CD1c-positive myeloid dendritic cell (primary cell): ENCODE measurements around the gene ITGA2B.
A peak's percentile ranks its signal among the peaks of the same experiment; 100 is the strongest.
"Not testable (repeated sequence)": the region's sequence is repeated elsewhere in the genome, so short reads cannot be mapped to it uniquely, and the experiment has no call there.

Source experiments
- DNase-seq: peaks from one replicate; pipeline ENCODE4 v3.0.0-alpha.2; 2016; ENCODE audit errors: extremely low spot score

The ITGA2B gene

GRCh38 chr17:44390250-44390870 is 911 bp upstream of the ITGA2B start:
- DNase-seq, result no peak

GRCh38 chr17:44389723-44390202 is 314 bp upstream of the ITGA2B start:
- peak; percentile 65 for DNase-seq

- no peak for DNase-seq
Measured at GRCh38 chr17:44387804-44388203, 1.6 kb downstream of the ITGA2B start.

- no peak for DNase-seq
Measured at GRCh38 chr17:44386182-44386525, 3.3 kb downstream of the ITGA2B start.

- peak; percentile 88 for DNase-seq
Measured at GRCh38 chr17:44385287-44386181, 3.9 kb downstream of the ITGA2B start.

GRCh38 chr17:44384823-44385286 is 4.6 kb downstream of the ITGA2B start:
- DNase-seq, result no peak

GRCh38 chr17:44384281-44384822 is 5.1 kb downstream of the ITGA2B start:
- no peak for DNase-seq

GRCh38 chr17:44383861-44384260 is 5.6 kb downstream of the ITGA2B start:
- no peak for DNase-seq

- no peak for DNase-seq
Measured at GRCh38 chr17:44383363-44383762, 6.1 kb downstream of the ITGA2B start.

- DNase-seq, result no peak
Measured at GRCh38 chr17:44382917-44383316, 6.5 kb downstream of the ITGA2B start.

- DNase-seq, result no peak
Measured at GRCh38 chr17:44381810-44382305, 7.6 kb downstream of the ITGA2B start.

- DNase-seq, result no peak
Measured at GRCh38 chr17:44380767-44381166, 8.7 kb downstream of the ITGA2B start.

- DNase-seq, result no peak
Measured at GRCh38 chr17:44379887-44380286, 9.6 kb downstream of the ITGA2B start.

- no peak for DNase-seq
Measured at GRCh38 chr17:44378171-44378705, 11.2 kb downstream of the ITGA2B start.

GRCh38 chr17:44376779-44377178 is 12.7 kb downstream of the ITGA2B start:
- no peak for DNase-seq

GRCh38 chr17:44376124-44376523 is 13.3 kb downstream of the ITGA2B start:
- no peak for DNase-seq

- no peak for DNase-seq
Measured at GRCh38 chr17:44375196-44376017, 14.0 kb downstream of the ITGA2B start.

- no peak for DNase-seq
Measured at GRCh38 chr17:44374306-44375195, 14.9 kb downstream of the ITGA2B start.

GRCh38 chr17:44372036-44372435 is 17.4 kb downstream of the ITGA2B start:
- no peak for DNase-seq

- DNase-seq, result not testable (repeated sequence)
Measured at GRCh38 chr17:44369414-44370023, 19.9 kb downstream of the ITGA2B start.
